Thyroid gland (tissue), 4 donors: ENCODE results near the gene MT1F.

Source experiments
- CTCF ChIP-seq, 6 experiments: fragments of 200-600 bp in 3 of 6; fragments of 450-650 bp in 3 of 6; sonication (generic) in 3 of 6; IDR thresholded peaks; one replicate each; pipeline ENCODE4 v1.5.1; 2016 to 2019; ENCODE audit warnings: antibody characterized with exemption in 6 of 6, mild to moderate bottlenecking in 2 of 6, inconsistent platforms in 1 of 6, moderate library complexity in 1 of 6
- POLR2A ChIP-seq, 2 donors: fragments of 450-650 bp; IDR thresholded peaks; one replicate each; pipeline ENCODE4 v1.6.1; 2017; ENCODE audit warnings: antibody characterized with exemption in 2 of 2, mild to moderate bottlenecking in 2 of 2, moderate library complexity in 1 of 2

GRCh38 chr16:56690420-56691122 lies 32.8 kb downstream of the MT1F start:
- TF ChIP-seq CTCF (IDR thresholded peaks at IDR 0.05) (no peak), POLR2A (IDR thresholded peaks at IDR 0.05) (no peak)
